ENCODE measurements around the gene PLEKHA4.
"Not testable (repeated sequence)": the region's sequence is repeated elsewhere in the genome, so short reads cannot be mapped to it uniquely, and the experiment has no call there.

PLEKHA4 gene

GRCh38 chr19:48906324-48906723 is 37.9 kb upstream of the PLEKHA4 start:
- H4K91ac ChIP-seq (ENCODE audit: low read length), result no peak overlapping the region
- no peak overlapping the region for H3K4ac ChIP-seq (ENCODE audit: low read depth in 1 of 2, low read length in 2 of 2)
- peaks cover 32% of the 10 kb centered on the region for H3K79me1 ChIP-seq (replicated peaks; ENCODE audit: low read length, poor library complexity, severe bottlenecking)
- peaks cover 72 to 73% of the 10 kb centered on the region in 2 experiments for H3K36me3 ChIP-seq (ENCODE audit: control insufficient read depth in 1 of 2, insufficient read depth in 2 of 2, low read depth in 1 of 2, low read length in 2 of 2)
- no peak overlapping the region for H2BK5ac ChIP-seq (ENCODE audit: low read depth, low read length, poor library complexity, severe bottlenecking)
- H3K4me3 ChIP-seq (ENCODE audit: insufficient read depth in 1 of 2, low read depth in 1 of 2, low read length in 2 of 2), result no peak overlapping the region
- no peak overlapping the region for H2BK120ac ChIP-seq (ENCODE audit: low read depth, low read length)
- no peak overlapping the region for H4K8ac ChIP-seq (ENCODE audit: low read length)
- no peak overlapping the region for H3K9ac ChIP-seq (ENCODE audit: low read length)
- no peak overlapping the region for H2AK5ac ChIP-seq (ENCODE audit: low read length, severe bottlenecking)
- DNase-seq, result no peak
- no peak overlapping the region for H2BK15ac ChIP-seq (ENCODE audit: low read depth, poor library complexity, severe bottlenecking)
- no peaks in the 10 kb centered on the region for H3K9me3 ChIP-seq (ENCODE audit: control insufficient read depth, low read length)
- 96% methylated on average over 7 of the region's 10 CpGs for WGBS
- no peak overlapping the region for H3K4me2 ChIP-seq (ENCODE audit: low read length, poor library complexity, severe bottlenecking)
- no peak overlapping the region for H3K27ac ChIP-seq (ENCODE audit: low read length, poor library complexity, severe bottlenecking)
- H3K4me1 ChIP-seq (ENCODE audit: control insufficient read depth, insufficient read depth, low read depth, low read length), result peaks cover 3% of the 10 kb centered on the region
- H2BK12ac ChIP-seq (ENCODE audit: low read length in 2 of 2), result no peak overlapping the region
- H3K27me3 ChIP-seq (ENCODE audit: control insufficient read depth in 1 of 2, insufficient read depth in 1 of 2, low read length in 2 of 2), result no peaks in the 10 kb centered on the region
- no peak overlapping the region for H3K14ac ChIP-seq (ENCODE audit: low read length in 2 of 2)
- H3K18ac ChIP-seq (ENCODE audit: low read depth in 1 of 2, low read length in 2 of 2), result no peak overlapping the region
- H3K23ac ChIP-seq (ENCODE audit: low read length in 2 of 2), result no peak overlapping the region
- no peak overlapping the region for H2AFZ ChIP-seq (ENCODE audit: low read depth, low read length)

GRCh38 chr19:48905664-48906063 is 37.2 kb upstream of the PLEKHA4 start:
- H2AFZ ChIP-seq (ENCODE audit: low read depth, low read length), result no peak overlapping the region
- H3K79me1 ChIP-seq (replicated peaks; ENCODE audit: low read length, poor library complexity, severe bottlenecking), result peaks cover 36% of the 10 kb centered on the region
- no peak overlapping the region for H3K4me2 ChIP-seq (ENCODE audit: low read length, poor library complexity, severe bottlenecking)
- no peak overlapping the region for H3K9ac ChIP-seq (ENCODE audit: low read length)
- no peak for DNase-seq
- no peak overlapping the region for H3K18ac ChIP-seq (ENCODE audit: low read depth in 1 of 2, low read length in 2 of 2)
- H3K27ac ChIP-seq (ENCODE audit: low read length, poor library complexity, severe bottlenecking), result no peak overlapping the region
- peaks cover 66% of the 10 kb centered on the region in 2 experiments for H3K36me3 ChIP-seq (ENCODE audit: control insufficient read depth in 1 of 2, insufficient read depth in 2 of 2, low read depth in 1 of 2, low read length in 2 of 2)
- H2BK5ac ChIP-seq (ENCODE audit: low read depth, low read length, poor library complexity, severe bottlenecking), result no peak overlapping the region
- H3K9me3 ChIP-seq (ENCODE audit: control insufficient read depth, low read length), result no peaks in the 10 kb centered on the region
- no peak overlapping the region for H3K23ac ChIP-seq (ENCODE audit: low read length in 2 of 2)
- H3K14ac ChIP-seq (ENCODE audit: low read length in 2 of 2), result no peak overlapping the region
- H2BK15ac ChIP-seq (ENCODE audit: low read depth, poor library complexity, severe bottlenecking), result no peak overlapping the region
- H4K8ac ChIP-seq (ENCODE audit: low read length), result no peak overlapping the region
- no peak overlapping the region for H2AK5ac ChIP-seq (ENCODE audit: low read length, severe bottlenecking)
- no peak overlapping the region for H2BK12ac ChIP-seq (ENCODE audit: low read length in 2 of 2)
- H3K4ac ChIP-seq (ENCODE audit: low read depth in 1 of 2, low read length in 2 of 2), result no peak overlapping the region
- H2BK120ac ChIP-seq (ENCODE audit: low read depth, low read length), result no peak overlapping the region
- no peak overlapping the region for H3K4me3 ChIP-seq (ENCODE audit: insufficient read depth in 1 of 2, low read depth in 1 of 2, low read length in 2 of 2)
- 92% methylated on average over 10 of the region's 14 CpGs for WGBS
- no peak overlapping the region for H4K91ac ChIP-seq (ENCODE audit: low read length)
- peaks cover 6% of the 10 kb centered on the region for H3K4me1 ChIP-seq (ENCODE audit: control insufficient read depth, insufficient read depth, low read depth, low read length)
- no peaks in the 10 kb centered on the region for H3K27me3 ChIP-seq (ENCODE audit: control insufficient read depth in 1 of 2, insufficient read depth in 1 of 2, low read length in 2 of 2)

- H3K18ac ChIP-seq (ENCODE audit: low read depth in 1 of 2, low read length in 2 of 2); H2AK5ac ChIP-seq (ENCODE audit: low read length, severe bottlenecking); H3K27ac ChIP-seq (ENCODE audit: low read length, poor library complexity, severe bottlenecking): not testable (repeated sequence)
Observed at GRCh38 chr19:48903788-48904187, 35.4 kb upstream of the PLEKHA4 start.

GRCh38 chr19:48902291-48902690 is 33.9 kb upstream of the PLEKHA4 start:
- DNase-seq; H3K9ac ChIP-seq (ENCODE audit: low read length); H2BK12ac ChIP-seq (ENCODE audit: low read length in 2 of 2); H3K9me3 ChIP-seq (ENCODE audit: control insufficient read depth, low read length); H2BK15ac ChIP-seq (ENCODE audit: low read depth, poor library complexity, severe bottlenecking); H3K4me2 ChIP-seq (ENCODE audit: low read length, poor library complexity, severe bottlenecking); H3K4me3 ChIP-seq (ENCODE audit: insufficient read depth in 1 of 2, low read depth in 1 of 2, low read length in 2 of 2); H2BK5ac ChIP-seq (ENCODE audit: low read depth, low read length, poor library complexity, severe bottlenecking); H2BK120ac ChIP-seq (ENCODE audit: low read depth, low read length); H3K27me3 ChIP-seq (ENCODE audit: control insufficient read depth in 1 of 2, insufficient read depth in 1 of 2, low read length in 2 of 2); H2AFZ ChIP-seq (ENCODE audit: low read depth, low read length); H3K23ac ChIP-seq (ENCODE audit: low read length in 2 of 2); H3K4ac ChIP-seq (ENCODE audit: low read depth in 1 of 2, low read length in 2 of 2); H3K27ac ChIP-seq (ENCODE audit: low read length, poor library complexity, severe bottlenecking); H4K8ac ChIP-seq (ENCODE audit: low read length); H4K91ac ChIP-seq (ENCODE audit: low read length); H3K4me1 ChIP-seq (ENCODE audit: control insufficient read depth, insufficient read depth, low read depth, low read length); H3K18ac ChIP-seq (ENCODE audit: low read depth in 1 of 2, low read length in 2 of 2); H2AK5ac ChIP-seq (ENCODE audit: low read length, severe bottlenecking); H3K14ac ChIP-seq (ENCODE audit: low read length in 2 of 2): not testable (repeated sequence)
- Histone ChIP-seq H3K79me1 (replicated peaks; ENCODE audit: low read length, poor library complexity, severe bottlenecking) (peaks cover 28% of the 10 kb centered on the region), H3K36me3 (ENCODE audit: control insufficient read depth in 1 of 2, insufficient read depth in 2 of 2, low read depth in 1 of 2, low read length in 2 of 2) (peaks cover 35 to 37% of the 10 kb centered on the region in 2 experiments)
- 96% methylated on average over 7 of the region's 7 CpGs for WGBS

More at GRCh38 chr19:48903788-48904187, 35.4 kb upstream of the PLEKHA4 start:
- not testable (repeated sequence) for H4K91ac ChIP-seq (ENCODE audit: low read length); H2BK12ac ChIP-seq (ENCODE audit: low read length in 2 of 2); H3K9me3 ChIP-seq (ENCODE audit: control insufficient read depth, low read length); H3K4me2 ChIP-seq (ENCODE audit: low read length, poor library complexity, severe bottlenecking); H4K8ac ChIP-seq (ENCODE audit: low read length); H3K23ac ChIP-seq (ENCODE audit: low read length in 2 of 2); H2BK5ac ChIP-seq (ENCODE audit: low read depth, low read length, poor library complexity, severe bottlenecking); H3K4ac ChIP-seq (ENCODE audit: low read depth in 1 of 2, low read length in 2 of 2); DNase-seq; H2BK120ac ChIP-seq (ENCODE audit: low read depth, low read length); H2BK15ac ChIP-seq (ENCODE audit: low read depth, poor library complexity, severe bottlenecking); H3K14ac ChIP-seq (ENCODE audit: low read length in 2 of 2); H3K4me1 ChIP-seq (ENCODE audit: control insufficient read depth, insufficient read depth, low read depth, low read length); H3K4me3 ChIP-seq (ENCODE audit: insufficient read depth in 1 of 2, low read depth in 1 of 2, low read length in 2 of 2); H3K27me3 ChIP-seq (ENCODE audit: control insufficient read depth in 1 of 2, insufficient read depth in 1 of 2, low read length in 2 of 2); H2AFZ ChIP-seq (ENCODE audit: low read depth, low read length); H3K9ac ChIP-seq (ENCODE audit: low read length)
- H3K36me3 ChIP-seq (ENCODE audit: control insufficient read depth in 1 of 2, insufficient read depth in 2 of 2, low read depth in 1 of 2, low read length in 2 of 2), result peaks cover 50 to 51% of the 10 kb centered on the region in 2 experiments
- peaks cover 37% of the 10 kb centered on the region for H3K79me1 ChIP-seq (replicated peaks; ENCODE audit: low read length, poor library complexity, severe bottlenecking)

Data from mesenchymal stem cell (in vitro differentiated cells and primary cell).